G401.6 (cell line): ENCODE measurements around the gene MICALL2.

Source experiments
- FAIRE-seq: peaks from 2 replicates; lab custom pipeline; 2012; peaks lifted over from hg19 to GRCh38; lab: Jason Lieb, UNC

Gene MICALL2

DNA sequence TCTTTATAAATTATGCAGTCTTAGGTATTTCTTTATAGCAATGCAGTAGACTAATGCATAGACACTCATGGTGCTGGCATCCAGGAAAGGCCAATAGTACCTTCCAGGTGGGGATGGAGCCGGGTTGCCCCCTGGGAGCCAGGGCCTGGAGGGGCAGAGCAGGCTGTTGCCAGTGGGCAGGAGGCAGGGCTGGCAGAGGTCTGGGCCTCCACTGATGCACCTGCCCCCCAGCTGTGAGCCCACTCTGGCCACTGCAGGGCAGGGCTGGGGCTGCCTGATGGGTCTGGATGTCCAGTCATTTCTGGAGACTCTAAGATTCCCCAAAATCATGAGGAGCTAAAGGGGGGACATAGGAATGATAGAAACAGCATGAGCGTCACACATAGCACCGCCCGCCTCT, 66.7 kb downstream of the MICALL2 start:
- no peak for FAIRE-seq

GRCh38 chr7:1391449-1391848, 67.8 kb downstream of the MICALL2 start:
- FAIRE-seq: no peak

GRCh38 chr7:1388703-1389335, 70.5 kb downstream of the MICALL2 start:
- no peak for FAIRE-seq

DNA sequence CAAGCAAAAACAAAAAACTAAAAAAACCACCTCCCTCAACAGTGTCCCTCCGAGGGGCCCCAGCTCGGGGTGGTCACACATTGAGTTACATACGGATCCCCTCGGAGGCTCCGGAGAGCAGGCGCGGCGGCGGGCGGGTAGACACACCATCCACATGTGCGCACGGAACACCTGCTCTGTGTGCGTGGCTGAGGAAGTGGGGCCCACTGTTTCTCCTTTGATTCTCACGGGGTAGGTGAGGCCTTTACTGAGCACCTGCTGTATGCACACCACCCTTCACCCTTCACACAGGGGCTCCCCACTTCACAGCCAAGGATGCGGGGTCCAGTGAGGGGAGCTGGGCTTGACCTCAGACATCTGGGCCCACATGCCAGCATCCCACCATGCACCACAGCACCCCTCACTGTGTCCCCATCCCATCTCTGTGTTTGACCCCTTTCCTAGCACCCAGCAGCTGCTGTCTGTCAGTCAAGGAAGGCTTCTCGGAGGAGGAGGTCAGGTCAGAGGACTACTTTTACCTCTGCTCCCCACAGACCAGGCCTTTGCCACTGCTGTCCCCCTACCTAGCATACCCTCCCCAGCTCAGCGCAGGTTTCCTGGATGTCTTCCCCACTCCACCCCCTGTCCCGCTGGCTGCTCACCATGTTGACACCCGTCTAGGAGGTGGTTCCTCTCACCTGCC, 71.1 kb downstream of the MICALL2 start:
- no peak for FAIRE-seq

DNA sequence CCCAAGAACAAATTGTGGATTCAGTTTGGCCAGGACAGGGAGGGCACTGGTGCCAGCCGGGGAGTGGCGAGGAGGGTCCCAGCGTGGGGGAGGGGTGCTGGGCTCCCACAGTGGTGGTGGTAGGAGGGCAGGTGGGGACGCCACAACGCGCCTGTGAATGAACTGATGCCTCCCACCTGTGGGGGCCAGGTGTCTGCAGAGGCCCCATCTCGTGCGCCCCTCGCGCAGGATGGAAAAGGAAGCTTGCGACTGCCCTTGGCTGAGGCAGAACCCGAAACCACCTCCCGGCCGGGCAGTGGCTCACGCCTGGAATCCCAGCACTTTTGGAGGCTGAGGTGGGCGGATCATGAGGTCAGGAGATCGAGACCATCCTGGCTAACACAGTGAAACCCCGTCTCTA, 72.0 kb downstream of the MICALL2 start:
- no peak for FAIRE-seq

DNA sequence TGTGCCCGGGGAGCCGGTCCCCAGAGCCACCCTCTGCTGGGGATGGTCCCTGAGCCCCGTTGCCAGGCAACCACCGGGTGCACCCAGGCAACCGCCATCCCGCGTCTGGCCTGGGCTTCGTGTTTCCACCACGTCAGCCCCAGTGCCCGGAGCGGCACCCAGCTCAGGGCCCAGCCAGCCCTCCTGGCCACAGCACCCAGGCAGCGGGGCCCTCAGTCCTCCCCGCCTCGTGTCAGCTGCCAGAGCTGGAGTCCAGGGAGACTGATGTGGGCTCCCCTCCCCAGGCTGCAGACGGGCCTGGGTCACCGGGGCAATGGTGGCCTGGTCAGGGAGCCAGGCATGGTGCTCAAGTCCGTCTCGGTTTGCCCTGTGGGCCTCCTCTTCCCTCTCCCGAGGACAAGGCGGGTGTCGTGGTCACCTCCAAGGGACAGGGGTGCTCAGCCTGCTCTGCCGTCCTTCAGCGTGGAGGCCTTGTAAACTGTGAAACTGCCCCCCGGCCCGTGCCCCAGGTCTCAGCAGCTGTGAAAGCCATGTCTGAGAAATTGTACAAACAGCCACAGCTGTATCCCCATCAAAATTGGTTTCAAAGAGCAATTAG, 72.5 kb downstream of the MICALL2 start:
- FAIRE-seq: no peak

GRCh38 chr7:1385809-1386622, 73.3 kb downstream of the MICALL2 start:
- no peak for FAIRE-seq

DNA sequence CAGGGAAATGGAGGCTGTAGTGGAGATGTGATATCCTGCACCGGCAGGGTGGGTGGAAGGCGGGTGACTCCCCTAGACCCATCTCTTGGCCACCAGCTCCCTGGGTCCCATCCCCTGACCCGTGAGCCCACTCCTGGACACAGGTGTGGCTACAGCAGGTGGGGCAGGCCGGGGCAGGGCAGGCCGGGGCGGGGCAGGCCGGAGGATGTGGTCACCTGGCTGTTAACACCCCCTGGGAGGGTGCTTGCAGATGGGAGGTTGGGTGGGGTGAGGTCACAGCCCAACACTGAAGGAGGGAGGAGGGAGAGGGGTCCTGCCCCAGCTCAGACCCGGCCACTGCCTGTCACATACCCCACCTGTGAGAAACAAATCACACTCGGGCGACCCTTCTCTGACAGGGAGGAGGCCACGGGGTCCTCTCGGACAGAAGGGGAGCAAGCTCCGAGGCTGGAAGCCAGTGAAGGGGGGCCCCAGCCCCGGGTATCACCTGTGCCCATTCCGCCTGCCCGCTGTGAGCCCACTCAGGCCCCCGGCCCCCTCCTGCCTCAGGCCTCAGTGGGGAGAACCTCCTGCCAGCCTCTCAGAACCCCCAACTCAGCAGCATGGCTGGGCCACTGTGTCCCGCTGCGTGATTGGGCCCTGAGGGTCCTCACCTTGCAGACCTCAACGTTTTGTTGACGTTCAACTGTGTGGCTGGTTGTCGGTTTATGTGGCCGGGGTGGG, 74.0 kb downstream of the MICALL2 start:
- FAIRE-seq: no peak
